AG20443 (cell line): ENCODE data around the gene JADE2.
A peak's percentile ranks its signal among the peaks of the same experiment; 100 is the strongest.

Experiments
- DNase-seq: peaks from one replicate; pipeline ENCODE4 v3.0.0; 2012; ENCODE audit warnings: low spot score, mixed read lengths

JADE2 gene

DNA sequence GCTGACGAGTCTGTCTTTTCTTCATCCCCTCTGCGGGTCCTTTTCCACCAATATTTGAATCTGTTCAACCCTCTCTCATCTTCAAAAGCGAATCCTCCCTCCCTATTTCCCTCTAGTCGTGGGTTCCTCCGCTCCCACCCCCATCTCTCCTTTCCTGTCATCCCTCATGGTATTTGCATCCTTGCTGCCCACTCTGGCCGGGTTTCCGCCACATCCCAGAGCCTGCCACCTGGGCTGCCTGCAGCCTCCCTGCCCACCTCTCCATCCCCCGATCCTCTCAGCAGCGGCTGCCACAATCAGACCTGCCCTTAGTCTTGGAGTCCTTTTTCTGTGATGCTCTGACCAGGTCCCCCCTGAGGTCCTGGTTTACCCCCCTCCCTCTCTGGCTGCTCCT is 44.9 kb downstream of the JADE2 start:
- DNase-seq = no peak

DNA sequence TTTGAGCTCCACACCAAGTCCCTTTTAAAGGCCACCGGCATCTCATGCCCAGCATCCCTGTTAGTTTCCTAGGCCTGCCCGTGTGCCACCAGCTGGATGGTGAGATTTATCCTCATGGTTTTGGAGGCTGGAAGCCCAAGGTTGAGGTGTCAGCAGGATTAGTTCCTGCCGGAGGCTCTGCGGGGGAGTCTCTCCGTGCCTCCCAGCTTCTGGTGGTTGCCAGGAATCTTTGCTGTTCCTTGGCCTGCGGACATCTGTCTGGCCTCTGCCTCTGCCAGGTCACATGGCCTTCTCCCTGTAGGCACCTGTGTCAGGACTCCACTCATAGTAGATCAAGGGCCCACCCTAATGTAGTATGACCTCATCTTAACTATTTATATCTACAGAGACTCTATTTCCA is 45.4 kb downstream of the JADE2 start:
- DNase-seq = no peak

- no peak for DNase-seq
These were observed 46.4 kb downstream of the JADE2 start for GRCh38 chr5:134571693-134572405.

GRCh38 chr5:134572811-134573210 is 47.3 kb downstream of the JADE2 start:
- DNase-seq = no peak

DNA sequence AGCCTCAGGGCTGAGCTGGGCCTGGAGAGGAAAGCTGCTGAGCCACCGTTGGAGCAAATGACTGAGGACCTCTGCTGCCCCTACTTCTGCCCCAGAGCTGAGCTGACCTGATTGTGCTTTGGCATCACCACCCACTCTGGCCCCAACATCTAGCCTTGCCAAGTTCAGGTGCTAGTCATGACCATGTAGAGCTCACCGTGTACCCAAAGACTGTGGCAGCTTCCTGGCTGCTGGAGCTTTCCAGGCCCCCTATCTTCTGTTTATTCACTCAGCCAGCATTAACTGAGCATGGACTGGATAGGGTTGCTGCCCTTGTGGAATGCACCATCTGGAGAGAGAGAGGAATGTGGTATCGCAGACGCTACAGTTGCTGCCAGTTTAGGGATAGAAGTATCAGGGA is 49.1 kb downstream of the JADE2 start:
- no peak for DNase-seq

DNA sequence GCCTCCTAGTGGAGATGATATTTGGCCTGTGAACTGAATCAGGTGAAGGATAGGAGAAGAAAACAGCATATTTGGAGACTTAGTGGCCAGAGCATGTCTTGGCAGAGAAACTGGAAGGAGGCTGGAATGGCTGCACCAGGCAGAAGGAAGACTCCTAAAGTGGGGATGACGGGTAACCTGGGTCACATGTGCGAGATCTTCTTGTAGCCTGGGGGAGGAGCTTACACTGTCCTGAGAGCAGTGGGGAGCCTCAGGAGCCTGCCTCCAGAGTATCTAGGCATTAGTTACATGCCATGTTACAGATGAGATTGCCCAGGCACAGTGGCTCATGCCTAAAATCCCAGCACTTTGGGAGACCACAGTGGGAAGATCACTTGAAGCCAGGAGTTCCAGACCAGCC is 49.8 kb downstream of the JADE2 start:
- no peak for DNase-seq

- no peak for DNase-seq
These were observed 51.0 kb downstream of the JADE2 start for GRCh38 chr5:134576386-134577021.

DNA sequence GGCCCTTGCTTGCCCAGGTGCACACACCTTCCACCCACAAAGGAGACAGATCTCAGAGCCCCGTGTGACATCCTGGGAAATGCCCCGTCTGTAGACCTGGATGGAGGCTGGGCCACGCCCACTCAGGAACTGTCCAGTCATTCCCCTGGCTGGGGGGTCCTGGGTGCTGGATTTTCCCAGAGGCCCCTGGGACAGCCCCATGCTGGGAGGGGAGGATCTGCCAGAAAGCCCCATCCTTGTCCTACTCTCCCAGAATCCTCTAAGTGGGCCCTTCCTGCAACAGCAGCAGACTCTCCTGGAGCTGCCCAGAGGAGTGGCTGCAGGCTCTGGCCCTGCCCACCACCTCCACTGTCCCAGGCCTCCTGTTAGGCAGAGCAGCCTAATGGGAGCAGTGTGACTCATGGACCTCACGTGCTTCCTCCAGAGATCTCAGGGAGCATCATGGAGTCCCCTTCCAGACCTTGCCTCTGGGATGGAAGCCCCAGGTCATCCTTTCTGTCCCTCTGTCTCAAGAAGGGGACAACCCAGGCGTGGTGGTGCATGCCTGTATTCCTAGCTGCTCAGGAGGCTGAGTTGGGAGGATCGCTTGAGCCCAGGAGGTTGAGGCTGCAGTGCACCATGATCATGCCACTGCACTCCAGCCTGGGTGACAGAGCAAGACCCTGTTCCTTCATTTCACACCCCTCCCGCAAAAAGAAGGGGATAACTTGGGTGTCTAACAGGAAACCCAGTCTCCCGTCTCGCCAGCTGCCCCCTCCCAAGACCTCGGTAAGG is 51.7 kb downstream of the JADE2 start:
- peak; percentile 86 for DNase-seq

GRCh38 chr5:134577796-134578577 is 52.5 kb downstream of the JADE2 start:
- peak; percentile 86 for DNase-seq

- DNase-seq = no peak
These were observed 53.3 kb downstream of the JADE2 start for GRCh38 chr5:134578578-134579283.

DNA sequence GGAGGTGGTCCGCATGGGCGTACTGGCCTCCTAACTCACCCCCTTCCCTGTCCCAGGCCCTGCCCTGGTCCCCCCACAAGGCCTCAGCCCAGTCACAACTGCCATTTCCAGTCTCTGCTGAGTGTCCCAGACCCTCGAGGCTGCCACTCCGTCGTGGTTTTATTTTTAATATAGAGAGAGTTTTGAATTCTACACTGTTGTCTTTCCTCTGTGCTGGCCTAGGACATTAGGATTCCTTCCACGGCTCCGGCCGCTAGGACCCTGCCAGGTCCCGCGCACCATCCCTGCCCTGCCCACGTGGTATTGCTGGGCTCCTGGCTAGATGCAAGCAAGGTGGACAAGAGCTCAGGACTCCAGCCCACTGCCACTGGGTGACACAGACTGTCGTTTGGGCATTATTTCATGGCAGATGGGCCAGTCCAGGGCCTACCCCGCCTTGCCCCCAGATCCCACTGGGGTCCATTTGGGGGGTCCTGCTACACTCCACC is 53.9 kb downstream of the JADE2 start:
- no peak for DNase-seq

- DNase-seq = no peak
These were observed 54.6 kb downstream of the JADE2 start for GRCh38 chr5:134580001-134580460.

DNA sequence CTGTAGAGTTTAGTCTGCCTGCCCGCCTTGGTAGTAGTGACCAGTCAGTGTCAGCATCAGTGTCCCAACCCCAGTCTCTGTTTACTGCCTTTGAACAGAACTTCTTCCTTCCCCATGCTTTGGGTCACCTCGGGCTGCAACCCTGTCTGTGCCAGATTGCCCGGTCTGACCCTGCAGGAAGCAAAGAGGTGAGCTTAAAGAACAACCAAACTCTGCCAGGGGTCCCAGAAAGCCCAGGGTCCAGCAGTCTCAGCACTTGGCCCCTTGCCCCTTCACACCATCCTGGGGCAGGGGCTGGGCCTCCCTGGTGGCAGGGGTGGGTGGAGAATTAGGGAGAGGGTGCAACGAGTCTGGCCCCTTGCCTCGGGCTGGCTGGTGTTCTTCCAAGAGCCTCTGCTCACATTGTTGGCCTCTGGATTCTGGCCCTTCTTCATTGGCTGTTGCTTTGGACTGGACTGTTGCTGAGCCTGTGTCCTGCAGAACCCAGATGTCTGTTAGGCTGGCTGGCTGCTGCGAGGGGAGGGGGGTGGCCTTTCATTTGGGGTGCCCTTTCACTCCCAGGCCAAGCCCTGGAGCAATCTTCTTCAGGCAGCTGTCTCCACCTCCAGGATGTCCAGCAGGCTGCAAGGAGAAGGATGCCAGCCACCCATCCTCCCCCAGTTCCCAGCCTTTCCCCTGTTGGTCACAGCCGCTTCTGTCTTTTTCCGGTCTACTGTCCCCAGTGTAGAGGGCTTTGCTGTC is 55.9 kb downstream of the JADE2 start:
- DNase-seq = peak; percentile 31

- no peak for DNase-seq
These were observed 56.8 kb downstream of the JADE2 start for GRCh38 chr5:134582281-134582680.

- no peak for DNase-seq
These were observed 57.5 kb downstream of the JADE2 start for GRCh38 chr5:134582941-134583340.

GRCh38 chr5:134583766-134584165 is 58.3 kb downstream of the JADE2 start:
- DNase-seq = no peak

- DNase-seq = no peak
These were observed 59.2 kb downstream of the JADE2 start for GRCh38 chr5:134584662-134585061.

- peak; percentile 2 for DNase-seq
These were observed 60.5 kb downstream of the JADE2 start for GRCh38 chr5:134585966-134586365.

DNA sequence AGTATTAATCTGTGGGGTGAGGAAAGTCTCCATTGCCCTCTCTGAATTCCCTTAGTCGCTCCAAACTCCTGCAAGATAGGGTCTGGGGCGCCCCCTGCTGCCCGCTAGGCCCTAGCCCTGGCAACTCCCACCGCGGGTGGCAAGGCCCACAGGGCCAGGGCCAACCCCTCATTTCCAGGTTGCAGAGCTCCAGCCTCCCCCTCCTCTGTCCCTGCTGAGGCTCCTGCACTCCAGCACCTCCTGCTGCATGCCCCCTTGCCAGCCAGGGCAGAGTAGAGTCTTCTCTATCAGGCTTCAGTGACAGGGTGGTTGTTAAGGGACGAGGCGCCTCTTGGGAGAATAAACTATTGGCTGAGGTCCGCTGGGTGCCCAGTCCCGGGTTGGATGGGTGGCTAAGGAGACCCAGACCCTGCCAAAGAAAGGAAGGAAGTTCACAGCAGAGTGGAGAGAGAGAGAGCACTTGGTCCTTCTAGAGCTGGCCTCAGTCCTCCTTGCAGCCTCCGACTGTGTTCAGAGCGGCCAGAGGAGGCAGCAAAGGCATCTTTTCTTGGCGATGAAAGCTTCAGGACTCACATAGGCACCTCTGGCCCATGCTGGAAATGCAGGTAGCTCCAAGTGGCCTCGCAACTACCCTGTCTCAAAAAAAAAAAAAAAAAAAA is 61.5 kb downstream of the JADE2 start:
- DNase-seq = peak; percentile 91

DNA sequence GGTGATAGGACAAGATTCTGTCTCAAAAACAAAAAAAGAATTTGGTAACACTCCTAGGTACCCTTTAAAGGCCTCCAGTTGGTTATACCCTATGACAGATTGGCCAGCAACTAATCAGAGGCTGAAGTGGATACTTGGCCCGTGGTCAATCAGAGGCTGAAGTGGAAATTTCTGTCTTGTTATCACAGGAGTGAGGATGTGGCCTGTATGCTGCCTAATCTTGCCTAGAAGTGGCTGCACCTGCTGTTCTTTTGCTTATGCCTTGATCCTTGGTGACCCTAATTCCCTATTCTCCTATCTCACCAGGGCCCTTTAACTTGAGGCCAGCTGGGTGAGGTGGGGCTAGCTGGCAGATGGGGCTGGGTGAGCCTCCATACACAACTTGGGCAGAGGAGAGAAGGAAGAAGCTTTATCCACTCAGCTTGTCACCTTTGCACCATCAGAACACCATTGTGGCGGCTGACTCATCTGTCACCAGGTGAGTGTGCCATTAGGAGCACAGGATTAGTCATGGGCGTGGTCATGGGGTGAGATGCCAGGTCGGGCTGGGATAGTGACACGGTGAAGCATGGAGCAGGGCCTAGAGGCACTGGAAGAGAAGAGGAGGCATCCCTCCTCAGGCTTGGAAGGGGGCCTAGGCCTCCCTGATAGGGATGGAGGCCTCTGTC is 65.7 kb downstream of the JADE2 start:
- DNase-seq = peak; percentile 6
